Liver (tissue), 3 donors: ENCODE data around the gene ME1.

Experiments
- EGR1 ChIP-seq, 2 donors: IDR thresholded peaks; 2 replicates each; pipeline ENCODE4 v1.6.1; 2016 to 2018; ENCODE audit warnings: antibody characterized with exemption in 2 of 2, low read depth in 2 of 2
- FOXA1 ChIP-seq: IDR thresholded peaks from 2 replicates; pipeline ENCODE4 v1.6.1; 2016; ENCODE audit warnings: antibody characterized with exemption
- HNF4G ChIP-seq: IDR thresholded peaks from 2 replicates; pipeline ENCODE4 v1.6.1; 2016; ENCODE audit warnings: antibody characterized with exemption
- JUND ChIP-seq, 2 donors: IDR thresholded peaks; 2 replicates each; pipeline ENCODE4 v1.6.1; 2016; ENCODE audit warnings: antibody characterized with exemption in 2 of 2
- RAD21 ChIP-seq, 2 donors: IDR thresholded peaks; 2 replicates each; pipeline ENCODE4 v1.6.1; 2016; ENCODE audit warnings: antibody characterized with exemption in 2 of 2, mild to moderate bottlenecking in 2 of 2
- RXRA ChIP-seq, 2 donors: IDR thresholded peaks; 2 replicates each; pipeline ENCODE4 v1.6.1; 2017 to 2018; ENCODE audit warnings: antibody characterized with exemption in 2 of 2, mild to moderate bottlenecking in 1 of 2
- SP1 ChIP-seq: IDR thresholded peaks from 2 replicates; pipeline ENCODE4 v1.6.1; 2018; ENCODE audit warnings: antibody characterized with exemption, mild to moderate bottlenecking
- YY1 ChIP-seq: IDR thresholded peaks from 2 replicates; pipeline ENCODE4 v1.6.1; 2016; ENCODE audit warnings: antibody characterized with exemption, mild to moderate bottlenecking
- TF ChIP-seq, protein P1 (sequence below): IDR thresholded peaks from 2 replicates; pipeline ENCODE4 v1.6.1; 2016; ENCODE audit warnings: antibody characterized with exemption
- TF ChIP-seq, protein P2 (sequence below): fragments of 150-350 bp; IDR thresholded peaks from 2 replicates; pipeline ENCODE4 v1.5.1; 2017; ENCODE audit warnings: improper control_type of control experiment, low read depth, low read length; ENCODE audit not compliant: missing input control
- TF ChIP-seq, protein P3 (sequence below): IDR thresholded peaks from 2 replicates; pipeline ENCODE4 v1.6.1; 2016; ENCODE audit warnings: antibody characterized with exemption
- TF ChIP-seq, protein P4 (sequence below): IDR thresholded peaks from 2 replicates; pipeline ENCODE4 v1.6.1; 2016; ENCODE audit warnings: antibody characterized with exemption, mild to moderate bottlenecking
- TF ChIP-seq, protein P5 (sequence below): IDR thresholded peaks from 2 replicates; pipeline ENCODE4 v1.6.1; 2016; ENCODE audit warnings: antibody characterized with exemption
- donor health status: healthy.
- donor health status: healthy.

DNA sequence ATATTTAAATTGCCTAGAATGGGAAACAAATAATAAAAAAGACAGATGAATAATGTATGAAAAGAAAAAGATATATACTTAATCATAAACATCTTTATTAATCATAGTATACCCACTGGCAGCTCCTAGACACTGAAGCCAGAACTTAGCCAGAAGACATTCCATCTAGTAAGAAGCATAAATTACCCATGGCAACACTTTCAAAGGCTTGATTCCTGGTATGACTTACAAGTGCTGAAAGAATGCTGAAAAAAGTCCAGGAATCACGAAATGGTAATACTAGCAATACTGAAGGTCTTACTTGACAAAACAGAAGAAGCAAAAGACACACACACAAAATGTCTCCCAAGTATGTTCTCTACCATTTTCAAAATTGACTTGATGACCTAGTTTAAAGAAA lies 199.7 kb downstream of the ME1 start:
- TF ChIP-seq, protein P1, sequence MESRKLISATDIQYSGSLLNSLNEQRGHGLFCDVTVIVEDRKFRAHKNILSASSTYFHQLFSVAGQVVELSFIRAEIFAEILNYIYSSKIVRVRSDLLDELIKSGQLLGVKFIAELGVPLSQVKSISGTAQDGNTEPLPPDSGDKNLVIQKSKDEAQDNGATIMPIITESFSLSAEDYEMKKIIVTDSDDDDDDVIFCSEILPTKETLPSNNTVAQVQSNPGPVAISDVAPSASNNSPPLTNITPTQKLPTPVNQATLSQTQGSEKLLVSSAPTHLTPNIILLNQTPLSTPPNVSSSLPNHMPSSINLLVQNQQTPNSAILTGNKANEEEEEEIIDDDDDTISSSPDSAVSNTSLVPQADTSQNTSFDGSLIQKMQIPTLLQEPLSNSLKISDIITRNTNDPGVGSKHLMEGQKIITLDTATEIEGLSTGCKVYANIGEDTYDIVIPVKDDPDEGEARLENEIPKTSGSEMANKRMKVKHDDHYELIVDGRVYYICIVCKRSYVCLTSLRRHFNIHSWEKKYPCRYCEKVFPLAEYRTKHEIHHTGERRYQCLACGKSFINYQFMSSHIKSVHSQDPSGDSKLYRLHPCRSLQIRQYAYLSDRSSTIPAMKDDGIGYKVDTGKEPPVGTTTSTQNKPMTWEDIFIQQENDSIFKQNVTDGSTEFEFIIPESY: no peak
- TF ChIP-seq, protein P2, sequence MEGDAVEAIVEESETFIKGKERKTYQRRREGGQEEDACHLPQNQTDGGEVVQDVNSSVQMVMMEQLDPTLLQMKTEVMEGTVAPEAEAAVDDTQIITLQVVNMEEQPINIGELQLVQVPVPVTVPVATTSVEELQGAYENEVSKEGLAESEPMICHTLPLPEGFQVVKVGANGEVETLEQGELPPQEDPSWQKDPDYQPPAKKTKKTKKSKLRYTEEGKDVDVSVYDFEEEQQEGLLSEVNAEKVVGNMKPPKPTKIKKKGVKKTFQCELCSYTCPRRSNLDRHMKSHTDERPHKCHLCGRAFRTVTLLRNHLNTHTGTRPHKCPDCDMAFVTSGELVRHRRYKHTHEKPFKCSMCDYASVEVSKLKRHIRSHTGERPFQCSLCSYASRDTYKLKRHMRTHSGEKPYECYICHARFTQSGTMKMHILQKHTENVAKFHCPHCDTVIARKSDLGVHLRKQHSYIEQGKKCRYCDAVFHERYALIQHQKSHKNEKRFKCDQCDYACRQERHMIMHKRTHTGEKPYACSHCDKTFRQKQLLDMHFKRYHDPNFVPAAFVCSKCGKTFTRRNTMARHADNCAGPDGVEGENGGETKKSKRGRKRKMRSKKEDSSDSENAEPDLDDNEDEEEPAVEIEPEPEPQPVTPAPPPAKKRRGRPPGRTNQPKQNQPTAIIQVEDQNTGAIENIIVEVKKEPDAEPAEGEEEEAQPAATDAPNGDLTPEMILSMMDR: no peak
- TF ChIP-seq SP1 (no peak), JUND (IDR thresholded peaks at IDR 0.05) (no peak), EGR1 (IDR thresholded peaks at IDR 0.05; ENCODE audit: low read depth in 2 of 2) (no peak), YY1 (no peak), RAD21 (IDR thresholded peaks at IDR 0.05) (no peak), RXRA (IDR thresholded peaks at IDR 0.05) (no peak), FOXA1 (no peak), HNF4G (no peak)
- TF ChIP-seq, protein P3, sequence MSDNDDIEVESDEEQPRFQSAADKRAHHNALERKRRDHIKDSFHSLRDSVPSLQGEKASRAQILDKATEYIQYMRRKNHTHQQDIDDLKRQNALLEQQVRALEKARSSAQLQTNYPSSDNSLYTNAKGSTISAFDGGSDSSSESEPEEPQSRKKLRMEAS: no peak
- TF ChIP-seq, protein P4, sequence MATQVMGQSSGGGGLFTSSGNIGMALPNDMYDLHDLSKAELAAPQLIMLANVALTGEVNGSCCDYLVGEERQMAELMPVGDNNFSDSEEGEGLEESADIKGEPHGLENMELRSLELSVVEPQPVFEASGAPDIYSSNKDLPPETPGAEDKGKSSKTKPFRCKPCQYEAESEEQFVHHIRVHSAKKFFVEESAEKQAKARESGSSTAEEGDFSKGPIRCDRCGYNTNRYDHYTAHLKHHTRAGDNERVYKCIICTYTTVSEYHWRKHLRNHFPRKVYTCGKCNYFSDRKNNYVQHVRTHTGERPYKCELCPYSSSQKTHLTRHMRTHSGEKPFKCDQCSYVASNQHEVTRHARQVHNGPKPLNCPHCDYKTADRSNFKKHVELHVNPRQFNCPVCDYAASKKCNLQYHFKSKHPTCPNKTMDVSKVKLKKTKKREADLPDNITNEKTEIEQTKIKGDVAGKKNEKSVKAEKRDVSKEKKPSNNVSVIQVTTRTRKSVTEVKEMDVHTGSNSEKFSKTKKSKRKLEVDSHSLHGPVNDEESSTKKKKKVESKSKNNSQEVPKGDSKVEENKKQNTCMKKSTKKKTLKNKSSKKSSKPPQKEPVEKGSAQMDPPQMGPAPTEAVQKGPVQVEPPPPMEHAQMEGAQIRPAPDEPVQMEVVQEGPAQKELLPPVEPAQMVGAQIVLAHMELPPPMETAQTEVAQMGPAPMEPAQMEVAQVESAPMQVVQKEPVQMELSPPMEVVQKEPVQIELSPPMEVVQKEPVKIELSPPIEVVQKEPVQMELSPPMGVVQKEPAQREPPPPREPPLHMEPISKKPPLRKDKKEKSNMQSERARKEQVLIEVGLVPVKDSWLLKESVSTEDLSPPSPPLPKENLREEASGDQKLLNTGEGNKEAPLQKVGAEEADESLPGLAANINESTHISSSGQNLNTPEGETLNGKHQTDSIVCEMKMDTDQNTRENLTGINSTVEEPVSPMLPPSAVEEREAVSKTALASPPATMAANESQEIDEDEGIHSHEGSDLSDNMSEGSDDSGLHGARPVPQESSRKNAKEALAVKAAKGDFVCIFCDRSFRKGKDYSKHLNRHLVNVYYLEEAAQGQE: no peak
- TF ChIP-seq, protein P5, sequence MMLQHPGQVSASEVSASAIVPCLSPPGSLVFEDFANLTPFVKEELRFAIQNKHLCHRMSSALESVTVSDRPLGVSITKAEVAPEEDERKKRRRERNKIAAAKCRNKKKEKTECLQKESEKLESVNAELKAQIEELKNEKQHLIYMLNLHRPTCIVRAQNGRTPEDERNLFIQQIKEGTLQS: no peak
